Activated CD4-positive, CD25-positive, alpha-beta regulatory T cell treated with anti-CD3 and anti-CD28 coated beads, Interleukin-2, amount 50 U/mL, for 72 hours (primary cell): ENCODE results near the gene TMC2.
A peak's percentile ranks its signal among the peaks of the same experiment; 100 is the strongest.
"Not testable (repeated sequence)": the region's sequence is repeated elsewhere in the genome, so short reads cannot be mapped to it uniquely, and the experiment has no call there.

ENCODE experiments used
- DNase-seq: peaks from one replicate; pipeline ENCODE4 v3.0.0; 2021

The TMC2 gene, protein sequence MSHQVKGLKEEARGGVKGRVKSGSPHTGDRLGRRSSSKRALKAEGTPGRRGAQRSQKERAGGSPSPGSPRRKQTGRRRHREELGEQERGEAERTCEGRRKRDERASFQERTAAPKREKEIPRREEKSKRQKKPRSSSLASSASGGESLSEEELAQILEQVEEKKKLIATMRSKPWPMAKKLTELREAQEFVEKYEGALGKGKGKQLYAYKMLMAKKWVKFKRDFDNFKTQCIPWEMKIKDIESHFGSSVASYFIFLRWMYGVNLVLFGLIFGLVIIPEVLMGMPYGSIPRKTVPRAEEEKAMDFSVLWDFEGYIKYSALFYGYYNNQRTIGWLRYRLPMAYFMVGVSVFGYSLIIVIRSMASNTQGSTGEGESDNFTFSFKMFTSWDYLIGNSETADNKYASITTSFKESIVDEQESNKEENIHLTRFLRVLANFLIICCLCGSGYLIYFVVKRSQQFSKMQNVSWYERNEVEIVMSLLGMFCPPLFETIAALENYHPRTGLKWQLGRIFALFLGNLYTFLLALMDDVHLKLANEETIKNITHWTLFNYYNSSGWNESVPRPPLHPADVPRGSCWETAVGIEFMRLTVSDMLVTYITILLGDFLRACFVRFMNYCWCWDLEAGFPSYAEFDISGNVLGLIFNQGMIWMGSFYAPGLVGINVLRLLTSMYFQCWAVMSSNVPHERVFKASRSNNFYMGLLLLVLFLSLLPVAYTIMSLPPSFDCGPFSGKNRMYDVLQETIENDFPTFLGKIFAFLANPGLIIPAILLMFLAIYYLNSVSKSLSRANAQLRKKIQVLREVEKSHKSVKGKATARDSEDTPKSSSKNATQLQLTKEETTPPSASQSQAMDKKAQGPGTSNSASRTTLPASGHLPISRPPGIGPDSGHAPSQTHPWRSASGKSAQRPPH

GRCh38 chr20:2536560-2536986 lies at the start of gene TMC2:
Gene TMC2 (plus strand): TSS chr20:2536573. CDS start chr20:2536622, 49 bp downstream.
- DNase-seq = no peak

GRCh38 chr20:2502808-2503384 lies 33.5 kb upstream of the TMC2 start:
- not testable (repeated sequence) for DNase-seq

DNA sequence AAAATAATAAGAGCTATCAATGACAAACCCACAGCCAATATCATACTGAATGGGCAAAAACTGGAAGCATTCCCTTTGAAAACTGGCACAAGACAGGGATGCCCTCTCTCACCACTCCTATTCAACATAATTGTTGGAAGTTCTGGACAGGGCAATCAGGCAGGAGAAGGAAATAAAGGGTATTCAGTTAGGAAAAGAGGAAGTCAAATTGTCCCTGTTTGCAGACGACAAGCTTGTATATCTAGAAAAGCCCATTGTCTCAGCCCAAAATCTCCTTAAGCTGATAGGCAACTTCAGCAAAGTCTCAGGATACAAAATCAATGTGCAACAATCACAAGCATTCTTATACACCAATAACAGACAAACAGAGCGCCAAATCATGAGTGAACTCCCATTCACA lies 31.6 kb upstream of the TMC2 start:
- not testable (repeated sequence) for DNase-seq

- DNase-seq = not testable (repeated sequence)
Observed at GRCh38 chr20:2506426-2506825, 29.9 kb upstream of the TMC2 start.

DNA sequence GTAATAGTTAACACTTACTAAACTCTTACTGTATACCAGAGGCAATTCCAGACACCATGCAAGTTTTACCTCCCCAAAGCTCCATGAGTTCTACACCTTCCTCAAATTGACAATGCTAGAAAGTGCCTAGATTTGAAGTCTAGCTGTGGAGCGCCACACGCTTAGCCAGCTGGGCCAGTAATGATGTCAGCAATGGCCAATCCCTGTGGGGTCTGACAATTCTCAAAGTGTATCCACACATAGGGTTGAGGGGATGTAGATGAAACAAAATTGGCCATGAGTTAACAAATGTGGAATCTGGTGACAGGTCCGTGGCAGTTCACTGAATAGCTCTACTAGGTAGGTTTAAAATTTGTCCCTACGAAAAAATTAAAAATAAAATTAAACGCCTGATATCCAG lies 28.9 kb upstream of the TMC2 start:
- DNase-seq = no peak

DNA sequence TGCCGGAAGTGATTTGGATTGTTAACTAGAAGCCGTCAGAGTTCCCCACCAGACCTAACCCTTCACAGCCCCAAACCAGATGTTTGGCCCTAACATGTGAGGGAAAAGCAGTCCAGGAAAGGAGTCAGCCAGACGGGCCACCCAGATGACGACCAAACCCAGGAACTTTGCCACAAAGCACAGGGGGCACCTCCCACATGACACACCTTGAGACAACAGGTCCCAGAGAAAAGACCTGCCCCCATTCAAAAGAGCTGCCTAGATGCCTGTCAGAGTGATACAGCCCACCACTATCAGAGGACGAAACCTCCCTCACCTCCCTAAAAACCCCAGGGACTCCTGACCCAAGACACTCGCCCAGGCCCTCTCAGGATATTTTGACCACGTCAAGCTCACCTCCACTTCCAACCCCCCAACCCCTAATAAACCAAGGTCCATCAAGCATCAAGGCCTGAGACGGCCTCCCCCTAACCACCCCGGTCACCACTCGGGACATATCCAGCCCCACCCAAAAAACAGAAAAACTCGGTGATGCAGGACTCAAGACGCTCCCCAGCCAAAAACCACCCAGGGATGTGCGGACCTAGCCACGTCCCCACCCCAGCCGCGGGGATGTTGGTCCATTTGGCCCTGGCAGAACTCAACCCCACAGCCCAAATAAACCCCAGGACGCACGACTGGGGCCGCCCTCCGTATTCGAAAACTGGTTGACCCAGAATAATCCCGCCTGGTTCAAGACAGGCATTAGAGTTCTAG lies 28.3 kb upstream of the TMC2 start:
- DNase-seq = no peak

GRCh38 chr20:2508631-2509467 lies 27.5 kb upstream of the TMC2 start, which contains the start of gene ZNF343:
Gene ZNF343 (minus strand): TSS chr20:2508915. CDS start chr20:2493895, 15,020 bp downstream.
- peak; percentile 77 for DNase-seq

GRCh38 chr20:2509468-2509781 lies 26.9 kb upstream of the TMC2 start:
- DNase-seq = no peak

- no peak for DNase-seq
Observed at GRCh38 chr20:2509794-2510193, 26.6 kb upstream of the TMC2 start.

- no peak for DNase-seq
Observed at GRCh38 chr20:2515203-2515602, 21.2 kb upstream of the TMC2 start.

DNA sequence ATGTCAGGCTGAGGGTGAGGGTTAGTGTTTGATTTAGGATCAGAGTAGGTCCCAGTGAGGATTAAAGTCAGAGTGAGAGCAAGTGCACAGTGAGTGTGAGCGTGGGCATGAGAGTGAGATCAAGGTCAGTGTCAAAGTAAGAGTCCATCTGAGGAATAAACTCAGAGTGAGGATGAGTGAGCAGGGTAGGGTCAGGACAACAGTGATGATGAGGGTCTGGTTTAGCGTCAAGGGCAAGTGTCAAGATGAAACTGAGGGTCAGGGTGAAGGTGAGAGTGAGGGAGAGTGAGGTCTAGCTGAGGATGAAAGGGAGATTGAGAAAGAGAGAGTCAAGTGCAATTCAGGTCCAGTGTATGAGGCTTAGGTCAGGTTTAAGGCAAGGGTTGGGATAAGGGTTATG lies 20.0 kb upstream of the TMC2 start:
- no peak for DNase-seq

DNA sequence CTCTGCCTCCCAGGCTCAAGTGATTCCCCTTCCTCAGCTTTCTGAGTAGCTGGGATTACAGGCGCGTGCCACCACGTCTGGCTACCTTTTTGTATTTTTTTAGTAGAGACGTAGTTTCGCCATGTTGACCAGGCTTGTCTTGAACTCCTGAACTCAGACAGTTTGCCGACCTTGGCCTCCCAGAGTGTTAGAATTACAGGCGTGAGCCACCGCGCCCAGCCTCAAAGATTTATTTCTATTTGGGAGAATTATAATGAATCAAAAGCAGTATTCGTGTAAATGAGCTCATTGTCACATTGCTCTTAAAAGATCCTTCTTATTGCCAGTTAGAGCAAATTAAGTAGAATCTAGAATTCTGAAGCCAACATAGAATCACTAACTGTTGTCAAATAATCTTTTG lies 18.3 kb upstream of the TMC2 start:
- no peak for DNase-seq

GRCh38 chr20:2518558-2518957 lies 17.8 kb upstream of the TMC2 start:
- no peak for DNase-seq

- DNase-seq = no peak
Observed at GRCh38 chr20:2519115-2519809, 17.1 kb upstream of the TMC2 start.

- no peak for DNase-seq
Observed at GRCh38 chr20:2520617-2521016, 15.8 kb upstream of the TMC2 start.

GRCh38 chr20:2521369-2522305 lies 14.7 kb upstream of the TMC2 start:
- DNase-seq = peak; percentile 57

GRCh38 chr20:2522826-2523429 lies 13.4 kb upstream of the TMC2 start:
- not testable (repeated sequence) for DNase-seq

DNA sequence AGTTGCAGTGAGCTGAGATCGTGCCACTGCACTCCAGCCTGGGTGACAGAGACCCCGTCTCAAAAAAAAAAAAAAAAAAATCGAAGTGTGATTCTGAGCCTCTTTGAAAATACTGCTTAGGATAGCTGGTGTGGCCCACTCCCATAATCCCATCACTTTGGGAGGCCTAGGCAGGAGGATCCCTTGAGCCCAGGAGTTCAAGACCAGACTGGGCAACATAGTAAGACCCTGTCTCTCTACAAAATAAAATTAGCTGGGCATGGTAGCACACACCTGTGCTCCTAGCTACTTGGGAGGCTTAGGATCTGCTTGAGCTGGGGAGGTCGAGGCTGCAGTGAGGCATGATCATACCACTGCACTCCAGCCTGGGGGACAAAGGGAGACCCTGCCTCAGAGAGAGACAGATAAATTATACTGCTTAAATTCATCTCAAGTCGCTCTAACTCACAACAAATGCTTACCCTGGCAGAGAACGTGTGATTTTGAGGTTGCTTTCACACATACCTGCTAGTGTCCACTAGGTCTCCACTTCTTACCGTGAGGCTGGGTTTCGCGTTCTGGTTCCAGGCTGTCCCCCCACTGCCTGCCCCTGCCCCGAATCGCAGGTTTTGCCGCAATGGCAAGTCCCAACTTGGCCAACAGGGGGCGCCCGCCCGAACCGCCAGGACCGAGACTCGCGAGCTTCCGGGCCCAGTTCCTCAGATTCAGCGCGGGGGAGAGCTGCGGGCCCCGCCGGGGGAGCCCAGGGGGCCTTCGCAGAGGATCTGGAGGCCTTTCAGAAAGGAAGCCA lies 12.3 kb upstream of the TMC2 start:
- peak; percentile 95 for DNase-seq
